HepG2 (cell line): ENCODE measurements around the gene FNDC3A. TPM values are rescaled to one million over a fixed set of nuclear protein-coding genes. Genes with fewer than 3 reads are reported as not detected.

ENCODE experiments used
- CSRNP2 ChIP-seq: sonication (generic); formaldehyde crosslinking; conservative IDR thresholded peaks from 2 replicates; pipeline ENCODE4 v1.8.0; 2022; ENCODE audit warnings: low read depth, missing genetic modification reagents
- GATA4 ChIP-seq: sonication (generic); IDR thresholded peaks from 2 replicates; pipeline ENCODE4 v1.6.1; 2016; ENCODE audit warnings: antibody characterized with exemption, low read depth, borderline replicate concordance
- HMGXB3 ChIP-seq: sonication (generic); formaldehyde crosslinking; IDR thresholded peaks from 2 replicates; pipeline ENCODE4 v1.4.0; 2020; ENCODE audit warnings: missing genetic modification reagents, borderline replicate concordance
- KLF13 ChIP-seq: sonication (generic); formaldehyde crosslinking; IDR thresholded peaks from 2 replicates; pipeline ENCODE4 v1.4.0; 2020; ENCODE audit warnings: mild to moderate bottlenecking, missing genetic modification reagents
- PBX2 ChIP-seq: IDR thresholded peaks from 2 replicates; pipeline ENCODE4 v1.6.1; 2016; ENCODE audit warnings: control low read depth
- SNAPC5 ChIP-seq: sonication (generic); formaldehyde crosslinking; IDR thresholded peaks from 2 replicates; pipeline ENCODE4 v1.8.1; 2023; ENCODE audit warnings: mild to moderate bottlenecking, missing genetic modification reagents, borderline replicate concordance
- TP53 ChIP-seq: sonication (generic); formaldehyde crosslinking; conservative IDR thresholded peaks from 2 replicates; pipeline ENCODE4 v1.4.0; 2020; ENCODE audit warnings: missing genetic modification reagents
- XRCC5 ChIP-seq: fragments of 200-400 bp; formaldehyde crosslinking; optimal IDR thresholded peaks from 2 replicates; pipeline ENCODE3; 2017; ENCODE audit warnings: mild to moderate bottlenecking, low read length
- ZNF362 ChIP-seq: sonication (generic); formaldehyde crosslinking; IDR thresholded peaks from 2 replicates; pipeline ENCODE4 v1.4.0; 2020; ENCODE audit warnings: missing genetic modification reagents, mild to moderate bottlenecking, borderline replicate concordance
- ZNF564 ChIP-seq: sonication (generic); formaldehyde crosslinking; IDR thresholded peaks from 2 replicates; pipeline ENCODE4 v1.8.1; 2023; ENCODE audit warnings: mild to moderate bottlenecking, missing genetic modification reagents
- ZNF737 ChIP-seq: sonication (generic); formaldehyde crosslinking; IDR thresholded peaks from 2 replicates; pipeline ENCODE4 v1.5.0; 2020; ENCODE audit warnings: missing genetic modification reagents, mild to moderate bottlenecking, borderline replicate concordance
- ZNF841 ChIP-seq: sonication (generic); formaldehyde crosslinking; IDR thresholded peaks from 2 replicates; pipeline ENCODE4 v1.8.1; 2023; ENCODE audit warnings: missing genetic modification reagents, borderline replicate concordance
- polyA plus RNA-seq, 8 experiments: library from polyadenylated mRNA; depleted of rRNA in 3 of 8; stranded (reverse) in 7 of 8; unstranded in 1 of 8; fragments of >200 nt; fragmentation: Illumina TruSeq in 4 of 8; extraction: Trizol in 4 of 8; gene quantifications; 2 replicates each; pipeline versions ENCODE4 v1.2.1 to v1.2.3, GENCODE V29; 2011 to 2016; ENCODE audit warnings: low read depth in 4 of 8, missing spikeins in 1 of 8, mixed read lengths in 1 of 8; ENCODE audit not compliant: insufficient read depth in 1 of 8
- total RNA-seq, 5 experiments: library from RNA; depleted of rRNA; stranded (reverse); fragments of >200 nt; fragmentation: Illumina TruSeq; extraction: Trizol; gene quantifications; 2 replicates each; pipeline ENCODE4 v1.2.3, GENCODE V29; 2016; ENCODE audit warnings: low read depth in 1 of 5

Gene FNDC3A
- total and polyA plus RNA-seq, 2 of the 13 experiments (the other 11 are each of a cell fraction or from before 2014, with no cell fraction given), result 36.7 to 39.3 TPM

- TF ChIP-seq ZNF841 (CRISPR knock-in tag), result no peak
- no peak for TF ChIP-seq ZNF737 (CRISPR knock-in tag)
- TF ChIP-seq ZNF564 (CRISPR knock-in tag), result no peak
- no peak for TF ChIP-seq SNAPC5 (CRISPR knock-in tag)
- no peak for TF ChIP-seq KLF13 (CRISPR knock-in tag)
- no peak; the same call in 1 of the 2 replicates for TF ChIP-seq GATA4
- TF ChIP-seq PBX2 (CRISPR knock-in tag), result no peak
- TF ChIP-seq XRCC5, result peak; percentile 74
- no peak; the same call in 1 of the 2 replicates for TF ChIP-seq HMGXB3 (CRISPR knock-in tag)
- TF ChIP-seq ZNF362, result no peak
- no peak for TF ChIP-seq CSRNP2 (CRISPR knock-in tag)
- TF ChIP-seq TP53 (CRISPR knock-in tag), result no peak
Measured at GRCh38 chr13:49247643-49248621, 272.2 kb downstream of the FNDC3A start, which contains the start of gene CDADC1 (continued).
